CD4-positive, alpha-beta memory T cell (primary cell): ENCODE results near the gene IRX1. TPM values are rescaled to one million over a fixed set of nuclear protein-coding genes. Genes with fewer than 3 reads are reported as not detected.

Experiments
- CTCF ChIA-PET: fragments of 350-600 bp; sonication (Branson Sonifier 250); formaldehyde crosslinking; loops from one replicate; lab custom pipeline; 2021; ENCODE audit warnings: inconsistent platforms; ENCODE audit not compliant: partially characterized antibody; lab: Charles Lee
- POLR2A ChIA-PET: fragments of 350-600 bp; sonication (Branson Sonifier 250); formaldehyde crosslinking; loops from one replicate; lab custom pipeline; 2021; ENCODE audit not compliant: partially characterized antibody; lab: Charles Lee
- DNase-seq, 5 donors: peaks; one replicate each; pipeline versions ENCODE4 v3.0.0 to v3.0.0-alpha.2; 2020 to 2022; ENCODE audit warnings: mixed read lengths in 1 of 5
- H3K27ac ChIP-seq: one replicate; pipeline ENCODE4 v1.7.0; 2013; ENCODE audit warnings: low read depth, low read length
- H3K27me3 ChIP-seq: 2 replicates; pipeline ENCODE4 v1.7.0; 2013; ENCODE audit warnings: mild to moderate bottlenecking, low read length, moderate library complexity; ENCODE audit not compliant: insufficient read depth
- H3K36me3 ChIP-seq: 2 replicates; pipeline ENCODE4 v1.7.0; 2013; ENCODE audit warnings: mild to moderate bottlenecking, low read length, moderate library complexity; ENCODE audit not compliant: insufficient read depth
- H3K4me1 ChIP-seq: 2 replicates; pipeline ENCODE4 v1.7.0; 2013; ENCODE audit warnings: mild to moderate bottlenecking, low read length, moderate library complexity; ENCODE audit not compliant: insufficient read depth
- H3K4me3 ChIP-seq, 2 donors: one replicate each; pipeline ENCODE4 v1.7.0; 2013; ENCODE audit warnings: low read length in 2 of 2, mild to moderate bottlenecking in 1 of 2
- H3K9me3 ChIP-seq, 2 donors: one replicate each; pipeline ENCODE4 v1.7.0; 2013; ENCODE audit warnings: low read length in 2 of 2, control low read depth in 1 of 2; ENCODE audit not compliant: control insufficient read depth in 1 of 2
- H3K27ac Mint-ChIP-seq, 7 donors: one replicate each; pipeline ENCODE4 v1.8.0; 2020 to 2021; ENCODE audit warnings: mixed read lengths in 7 of 7, mild to moderate bottlenecking in 6 of 7, inconsistent platforms in 3 of 7, moderate library complexity in 3 of 7
- H3K27me3 Mint-ChIP-seq, 2 donors: one replicate each; pipeline ENCODE4 v1.8.0; 2020 to 2021; ENCODE audit warnings: mixed read lengths in 2 of 2
- H3K36me3 Mint-ChIP-seq, 2 donors: one replicate each; pipeline ENCODE4 v1.8.0; 2020 to 2021; ENCODE audit warnings: mixed read lengths in 2 of 2, inconsistent platforms in 1 of 2, mild to moderate bottlenecking in 1 of 2
- H3K4me1 Mint-ChIP-seq, 4 donors: one replicate each; pipeline ENCODE4 v1.8.0; 2020 to 2021; ENCODE audit warnings: mixed read lengths in 4 of 4, mild to moderate bottlenecking in 1 of 4
- H3K4me3 Mint-ChIP-seq, 8 donors: one replicate each; pipeline ENCODE4 v1.8.0; 2020 to 2021; ENCODE audit warnings: mixed read lengths in 8 of 8, mild to moderate bottlenecking in 7 of 8, moderate library complexity in 6 of 8, inconsistent platforms in 3 of 8
- H3K9me3 Mint-ChIP-seq, 8 donors: one replicate each; pipeline ENCODE4 v1.8.0; 2020 to 2021; ENCODE audit warnings: mixed read lengths in 8 of 8, mild to moderate bottlenecking in 5 of 8, inconsistent platforms in 3 of 8, moderate library complexity in 1 of 8
- intact Hi-C: fragments of 100-400 bp; cut with micrococcal nuclease; formaldehyde crosslinking; loops from one replicate; pipeline ENCODE4 v1.15.1; 2023
- polyA plus RNA-seq, 2 donors: library from polyadenylated mRNA; unstranded; fragments of 300-500 nt; fragmentation: Illumina TruSeq; gene quantifications; one replicate each; pipeline ENCODE4 v1.2.3, GENCODE V29; 2021
- total RNA-seq, 2 experiments: library from RNA; stranded (reverse); gene quantifications; one replicate each; pipeline ENCODE4 v1.2.3, GENCODE V29; 2021

The IRX1 gene
- total and polyA plus RNA-seq, 4 experiments from 2014 or later, result not detected

GRCh38 chr5:3625626-3626025 is 30.0 kb downstream of the IRX1 start:
- H3K27ac Mint-ChIP-seq, result no peak overlapping the region
- H3K36me3 ChIP-seq, result no peaks in the 10 kb centered on the region
- no peak overlapping the region for H3K4me3 Mint-ChIP-seq
- no peak overlapping the region for H3K27ac ChIP-seq
- no peaks in the 10 kb centered on the region for H3K36me3 Mint-ChIP-seq
- ChIA-PET CTCF (no interaction called here), POLR2A (no interaction called here)
- H3K4me3 ChIP-seq, result no peak overlapping the region
- H3K9me3 ChIP-seq, result no peaks in the 10 kb centered on the region
- H3K27me3 ChIP-seq, result no peaks in the 10 kb centered on the region
- H3K9me3 Mint-ChIP-seq, result peaks cover 0 to 18% (median 7%) of the 10 kb centered on the region in 8 donors
- H3K4me1 Mint-ChIP-seq, result no peaks in the 10 kb centered on the region
- no peak for DNase-seq
- no peaks in the 10 kb centered on the region for H3K4me1 ChIP-seq
- no peaks in the 10 kb centered on the region for H3K27me3 Mint-ChIP-seq
- intact Hi-C loops, result no loop called here

GRCh38 chr5:3634061-3634460 is 38.4 kb downstream of the IRX1 start:
- H3K4me3 Mint-ChIP-seq, result no peak overlapping the region
- POLR2A ChIA-PET, result no interaction called here

GRCh38 chr5:3639175-3639574 is 43.5 kb downstream of the IRX1 start:
- no peak overlapping the region for H3K27ac Mint-ChIP-seq
- peaks cover 0 to 20% (median 3%) of the 10 kb centered on the region in 8 donors for H3K9me3 Mint-ChIP-seq
- POLR2A ChIA-PET, result no interaction called here

More at GRCh38 chr5:3634061-3634460, 38.4 kb downstream of the IRX1 start:
- H3K4me1 ChIP-seq, result no peaks in the 10 kb centered on the region
- intact Hi-C loops, result no loop called here
- H3K9me3 ChIP-seq, result no peaks in the 10 kb centered on the region
- no peak overlapping the region for H3K27ac Mint-ChIP-seq
- CTCF ChIA-PET, result no interaction called here
- no peak overlapping the region for H3K4me3 ChIP-seq
- no peaks in the 10 kb centered on the region for H3K27me3 Mint-ChIP-seq
- H3K9me3 Mint-ChIP-seq, result peaks cover 0 to 16% (median 8%) of the 10 kb centered on the region in 8 donors
- no peak for DNase-seq
- H3K36me3 ChIP-seq, result no peaks in the 10 kb centered on the region
- no peaks in the 10 kb centered on the region for H3K27me3 ChIP-seq
- no peak overlapping the region for H3K27ac ChIP-seq
- H3K36me3 Mint-ChIP-seq, result no peaks in the 10 kb centered on the region
- H3K4me1 Mint-ChIP-seq, result no peaks in the 10 kb centered on the region

GRCh38 chr5:3642231-3642630 is 46.6 kb downstream of the IRX1 start:
- ChIA-PET CTCF (no interaction called here), POLR2A (no interaction called here)
- Mint-ChIP-seq H3K27ac (no peak overlapping the region), H3K36me3 (no peaks in the 10 kb centered on the region), H3K4me1 (no peaks in the 10 kb centered on the region), H3K27me3 (peaks cover 0 to 1% of the 10 kb centered on the region in 2 donors), H3K9me3 (peaks cover 0 to 16% (median 3%) of the 10 kb centered on the region in 8 donors), H3K4me3 (no peak overlapping the region)
- intact Hi-C loops, result no loop called here
- H3K4me1 ChIP-seq, result no peaks in the 10 kb centered on the region
- no peaks in the 10 kb centered on the region for H3K9me3 ChIP-seq
- H3K27ac ChIP-seq, result no peak overlapping the region
- no peaks in the 10 kb centered on the region for H3K36me3 ChIP-seq
- no peak overlapping the region for H3K4me3 ChIP-seq
- no peaks in the 10 kb centered on the region for H3K27me3 ChIP-seq
- no peak for DNase-seq

More at GRCh38 chr5:3639175-3639574, 43.5 kb downstream of the IRX1 start:
- Histone ChIP-seq H3K4me3 (no peak overlapping the region), H3K9me3 (no peaks in the 10 kb centered on the region), H3K27me3 (no peaks in the 10 kb centered on the region), H3K27ac (no peak overlapping the region), H3K36me3 (no peaks in the 10 kb centered on the region), H3K4me1 (no peaks in the 10 kb centered on the region)
- DNase-seq, result no peak
- no peak overlapping the region for H3K4me3 Mint-ChIP-seq
- intact Hi-C loops, result no loop called here
- CTCF ChIA-PET, result no interaction called here
- no peaks in the 10 kb centered on the region for H3K36me3 Mint-ChIP-seq
- no peaks in the 10 kb centered on the region for H3K4me1 Mint-ChIP-seq
- peaks cover 0 to 1% of the 10 kb centered on the region in 2 donors for H3K27me3 Mint-ChIP-seq

- Histone ChIP-seq H3K36me3 (no peaks in the 10 kb centered on the region), H3K27me3 (no peaks in the 10 kb centered on the region), H3K4me1 (no peaks in the 10 kb centered on the region), H3K9me3 (no peaks in the 10 kb centered on the region), H3K27ac (no peak overlapping the region), H3K4me3 (no peak overlapping the region)
- no peak for DNase-seq
- intact Hi-C loops, result no loop called here
- peaks cover 0 to 11% (median 4%) of the 10 kb centered on the region in 8 donors for H3K9me3 Mint-ChIP-seq
- H3K36me3 Mint-ChIP-seq, result no peaks in the 10 kb centered on the region
- ChIA-PET POLR2A (no interaction called here), CTCF (no interaction called here)
- H3K27me3 Mint-ChIP-seq, result no peaks in the 10 kb centered on the region
- no peak overlapping the region for H3K4me3 Mint-ChIP-seq
- no peaks in the 10 kb centered on the region for H3K4me1 Mint-ChIP-seq
- H3K27ac Mint-ChIP-seq, result no peak overlapping the region
Measured at GRCh38 chr5:3650320-3650719, 54.7 kb downstream of the IRX1 start.

GRCh38 chr5:3650868-3651267 is 55.2 kb downstream of the IRX1 start:
- intact Hi-C loops, result no loop called here
- no peak overlapping the region for H3K27ac Mint-ChIP-seq
- no peaks in the 10 kb centered on the region for H3K36me3 Mint-ChIP-seq
- H3K9me3 Mint-ChIP-seq, result peaks cover 0 to 9% (median 4%) of the 10 kb centered on the region in 8 donors
- Histone ChIP-seq H3K4me1 (no peaks in the 10 kb centered on the region), H3K36me3 (no peaks in the 10 kb centered on the region), H3K27ac (no peak overlapping the region), H3K9me3 (no peaks in the 10 kb centered on the region), H3K27me3 (no peaks in the 10 kb centered on the region), H3K4me3 (no peak overlapping the region)
- ChIA-PET CTCF (no interaction called here), POLR2A (no interaction called here)
- no peaks in the 10 kb centered on the region for H3K4me1 Mint-ChIP-seq
- no peak for DNase-seq
- no peaks in the 10 kb centered on the region for H3K27me3 Mint-ChIP-seq
- H3K4me3 Mint-ChIP-seq, result no peak overlapping the region
